HG03039 (cell line): ENCODE measurements around the gene COA8.
"Not testable (repeated sequence)": the region's sequence is repeated elsewhere in the genome, so short reads cannot be mapped to it uniquely, and the experiment has no call there.

Source experiments
- ATAC-seq: cut with Tn5 transposase; IDR thresholded peaks from one replicate; pipeline ENCODE4 v1.9.1; 2021; ENCODE audit warnings: mild to moderate bottlenecking, moderate library complexity; ENCODE audit not compliant: unreplicated experiment

Gene COA8

DNA sequence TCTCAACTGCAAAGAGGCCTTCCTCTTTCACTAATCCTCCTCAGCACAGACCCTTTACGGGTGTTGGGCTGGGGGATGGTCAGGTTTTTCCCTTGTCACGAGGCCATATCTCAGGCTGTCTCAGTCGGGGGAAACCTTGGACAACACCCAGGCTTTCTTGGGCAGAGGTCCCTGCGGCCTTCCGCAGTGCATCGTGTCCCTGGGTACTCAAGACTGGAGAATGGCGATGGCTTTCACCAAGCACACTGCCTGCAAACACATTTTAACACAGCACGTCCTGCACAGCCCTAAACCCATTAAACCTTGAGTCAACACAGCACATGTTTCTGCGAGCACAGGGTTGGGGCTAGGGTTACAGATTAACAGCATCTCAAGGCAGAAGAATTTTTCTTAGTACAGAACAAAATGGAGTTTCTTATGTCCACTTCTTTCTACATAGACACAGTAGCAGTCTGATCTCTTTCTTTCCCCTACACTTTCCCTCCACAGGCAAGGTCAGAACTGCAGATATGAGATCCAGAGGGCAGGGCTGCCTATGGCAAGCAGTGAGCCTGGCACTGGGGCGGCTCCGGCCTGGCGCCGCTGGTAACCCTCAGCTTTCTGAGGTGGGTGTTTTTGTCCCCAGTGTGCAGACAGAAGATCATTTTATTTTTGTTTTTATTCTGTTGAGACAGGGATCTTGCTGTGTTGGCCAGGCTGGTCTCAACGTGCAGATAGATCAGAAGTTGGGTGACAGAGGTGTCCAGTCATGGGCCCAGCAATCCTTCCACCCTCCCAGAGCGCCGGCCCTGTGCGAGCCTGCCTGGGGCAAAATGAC lies 37.1 kb upstream of the COA8 start:
- not testable (repeated sequence) for ATAC-seq

DNA sequence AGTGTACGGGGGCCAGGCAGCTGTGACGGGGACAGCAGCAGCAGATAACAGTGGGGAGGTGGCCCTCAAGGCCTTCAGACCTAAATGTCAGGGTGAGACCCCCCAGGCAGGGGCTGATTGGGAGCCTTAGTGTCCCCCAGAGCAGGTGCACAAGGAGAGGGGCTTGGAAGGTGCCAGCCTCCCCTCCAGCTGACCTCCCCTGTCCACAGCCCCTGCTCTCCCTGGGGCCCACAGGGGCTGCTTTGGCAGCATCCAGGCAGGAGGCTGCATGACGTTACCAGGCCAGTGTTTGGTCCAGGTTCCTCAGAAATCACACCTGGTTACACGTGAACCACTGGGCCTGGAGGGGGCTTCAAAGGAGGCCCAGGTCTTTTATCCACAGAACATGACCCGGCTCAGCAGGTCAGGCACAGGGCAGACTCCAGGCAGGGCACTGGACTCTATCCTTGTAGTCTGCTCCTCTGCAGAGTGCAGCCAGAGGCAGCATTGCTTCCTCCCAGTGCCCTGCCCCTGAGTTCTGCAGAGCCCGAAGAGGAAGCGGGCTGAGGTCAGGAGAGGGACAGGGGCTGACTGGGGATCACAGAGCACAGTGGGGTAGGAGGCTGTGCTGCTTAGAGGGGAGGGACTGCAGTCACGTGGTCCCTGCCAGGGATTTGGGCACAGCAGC lies 36.4 kb upstream of the COA8 start:
- ATAC-seq: no peak

GRCh38 chr14:103526914-103527248 lies 35.9 kb upstream of the COA8 start:
- no peak for ATAC-seq

DNA sequence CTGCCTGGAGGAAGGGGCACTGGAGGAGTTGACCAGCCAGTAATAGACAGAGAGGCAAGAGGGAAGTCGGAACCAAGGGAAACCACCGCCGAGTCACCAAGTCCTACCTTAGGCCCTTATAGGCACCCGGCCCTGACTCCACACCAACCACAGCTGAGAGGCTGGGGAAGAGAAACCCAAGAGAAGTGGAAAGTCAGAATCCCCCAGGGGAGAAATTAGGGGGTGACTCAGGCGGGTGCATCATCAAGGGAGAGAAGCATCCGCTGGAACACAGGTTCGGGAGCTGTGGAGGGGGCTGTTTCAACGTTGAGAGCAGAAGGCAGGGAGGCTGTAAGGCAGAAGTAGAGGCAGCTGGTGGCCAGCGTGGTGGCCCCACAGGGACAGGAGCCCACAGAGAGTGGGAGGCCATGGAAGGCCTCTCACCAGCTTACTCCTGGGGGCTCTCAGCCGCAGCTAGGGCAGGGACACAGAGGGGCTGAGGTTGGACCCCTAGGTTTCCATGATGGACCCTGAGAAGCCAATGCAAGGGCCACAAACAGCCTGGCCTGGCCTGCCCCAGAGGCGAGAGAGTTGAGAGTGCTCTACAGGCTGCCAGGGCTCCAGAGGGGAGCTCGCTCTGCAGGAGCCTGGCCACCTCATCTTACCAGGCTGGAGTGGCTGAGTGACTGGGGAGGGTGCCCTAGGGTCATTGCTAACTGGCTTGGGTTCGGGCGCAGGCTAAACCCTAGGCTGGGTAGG lies 35.2 kb upstream of the COA8 start:
- ATAC-seq: no peak

DNA sequence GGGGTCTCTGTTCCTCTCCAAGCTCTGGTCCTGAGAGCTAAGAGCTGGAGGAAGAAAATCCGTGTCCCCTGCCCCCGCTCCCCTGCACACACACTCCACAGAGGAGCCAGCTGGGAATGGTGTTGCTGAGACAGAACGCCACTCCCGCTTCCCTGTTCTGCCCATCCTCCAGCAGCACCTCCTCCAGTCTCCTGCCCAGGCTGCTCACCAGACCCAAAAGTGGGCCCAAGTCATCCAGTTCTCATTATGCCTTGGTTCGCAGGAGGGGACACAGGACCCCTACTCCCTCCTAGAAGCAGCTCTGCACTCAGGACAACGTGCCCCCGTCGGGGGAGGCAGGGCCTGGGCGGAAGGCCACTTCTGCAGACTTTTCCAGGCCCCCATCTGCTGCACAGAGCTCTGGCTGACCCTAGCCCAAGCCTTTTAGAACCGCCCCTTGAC lies 34.6 kb upstream of the COA8 start:
- no peak for ATAC-seq

DNA sequence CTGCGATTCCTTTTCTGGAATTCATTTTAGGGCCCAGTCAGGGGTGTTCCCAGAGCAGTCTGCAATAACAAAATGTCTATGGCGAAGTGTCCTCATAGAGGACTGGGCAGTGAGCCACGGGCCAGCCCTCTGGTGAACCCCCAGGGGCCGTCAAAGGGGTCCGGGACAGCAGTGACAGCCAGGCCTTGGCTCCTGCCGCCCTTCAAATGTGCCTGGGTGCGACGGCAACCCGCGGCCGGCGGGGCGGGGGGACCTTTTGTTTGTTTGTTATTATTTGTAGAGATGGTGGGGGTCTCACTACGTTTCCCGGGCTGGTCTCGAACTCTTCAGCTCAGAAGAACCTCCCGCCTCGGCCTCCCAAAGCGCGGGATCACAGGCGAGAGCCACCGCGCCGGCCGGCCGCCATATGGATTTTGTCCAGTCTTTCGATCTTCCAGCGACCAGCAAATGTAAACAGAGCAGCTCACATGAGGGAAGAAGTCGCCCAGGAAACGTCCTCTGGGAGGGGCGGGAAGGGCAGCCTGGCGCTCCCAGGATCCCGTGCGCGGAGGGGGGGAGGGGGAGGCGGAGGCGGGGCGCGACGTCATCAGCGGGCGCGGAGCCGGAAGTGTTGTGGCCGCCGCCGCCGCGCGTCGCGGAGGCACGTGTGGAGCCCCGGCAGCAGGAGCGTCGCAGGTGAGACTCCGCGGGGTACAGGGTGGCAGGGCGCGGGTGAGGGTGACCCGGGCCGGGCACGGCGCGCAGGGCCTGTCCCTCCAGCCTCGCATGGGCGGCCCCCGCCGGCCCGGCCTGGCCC lies 34.0 kb upstream of the COA8 start, which contains the start of gene TRMT61A:
TSS of gene TRMT61A (plus strand) at position 610 of the 796 bp plus-strand sequence. CDS start 783 bp downstream, outside the sequence.
- ATAC-seq: peak; percentile 40

GRCh38 chr14:103529383-103530365 lies 33.1 kb upstream of the COA8 start:
- ATAC-seq: peak; percentile 13

DNA sequence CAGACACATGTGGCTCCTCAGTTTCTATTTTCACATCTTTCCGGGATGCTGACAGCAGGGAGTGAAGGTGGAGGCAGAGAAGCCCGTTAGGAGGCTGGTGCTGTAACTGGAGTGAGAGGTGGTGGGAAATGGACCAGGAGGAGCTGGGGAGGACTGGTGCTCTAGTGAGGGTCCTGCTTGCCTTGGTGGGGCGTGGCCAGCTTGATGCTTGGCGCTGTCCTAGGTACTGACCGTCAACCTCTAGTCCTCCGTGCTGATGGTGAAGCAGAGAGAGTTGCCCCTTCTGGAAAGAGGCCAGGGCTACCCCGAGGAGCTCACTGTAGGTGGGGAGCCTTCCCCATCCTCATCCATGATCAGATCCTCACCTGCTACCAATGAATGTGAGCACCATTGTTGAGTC lies 32.4 kb upstream of the COA8 start:
- no peak for ATAC-seq

DNA sequence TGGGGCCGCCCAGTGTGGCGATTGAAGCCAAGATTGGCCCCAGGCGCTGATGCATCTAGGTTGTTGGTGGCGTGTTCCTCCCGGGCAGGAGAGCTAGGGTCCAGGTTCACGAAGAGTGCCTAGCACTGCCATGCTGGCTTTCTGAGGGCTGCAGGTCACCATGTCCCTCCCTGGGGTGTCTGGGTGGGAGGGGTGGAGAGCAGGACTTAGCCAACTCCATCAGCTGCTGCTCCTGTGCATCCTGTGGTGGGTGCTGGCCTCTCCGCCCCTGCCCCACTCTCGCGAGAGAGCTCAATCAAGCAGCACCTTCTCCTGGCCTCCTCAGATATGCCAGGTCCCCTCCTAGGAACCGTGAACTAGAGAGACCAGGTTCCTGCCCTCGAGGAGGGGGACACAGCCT lies 31.9 kb upstream of the COA8 start:
- no peak for ATAC-seq

DNA sequence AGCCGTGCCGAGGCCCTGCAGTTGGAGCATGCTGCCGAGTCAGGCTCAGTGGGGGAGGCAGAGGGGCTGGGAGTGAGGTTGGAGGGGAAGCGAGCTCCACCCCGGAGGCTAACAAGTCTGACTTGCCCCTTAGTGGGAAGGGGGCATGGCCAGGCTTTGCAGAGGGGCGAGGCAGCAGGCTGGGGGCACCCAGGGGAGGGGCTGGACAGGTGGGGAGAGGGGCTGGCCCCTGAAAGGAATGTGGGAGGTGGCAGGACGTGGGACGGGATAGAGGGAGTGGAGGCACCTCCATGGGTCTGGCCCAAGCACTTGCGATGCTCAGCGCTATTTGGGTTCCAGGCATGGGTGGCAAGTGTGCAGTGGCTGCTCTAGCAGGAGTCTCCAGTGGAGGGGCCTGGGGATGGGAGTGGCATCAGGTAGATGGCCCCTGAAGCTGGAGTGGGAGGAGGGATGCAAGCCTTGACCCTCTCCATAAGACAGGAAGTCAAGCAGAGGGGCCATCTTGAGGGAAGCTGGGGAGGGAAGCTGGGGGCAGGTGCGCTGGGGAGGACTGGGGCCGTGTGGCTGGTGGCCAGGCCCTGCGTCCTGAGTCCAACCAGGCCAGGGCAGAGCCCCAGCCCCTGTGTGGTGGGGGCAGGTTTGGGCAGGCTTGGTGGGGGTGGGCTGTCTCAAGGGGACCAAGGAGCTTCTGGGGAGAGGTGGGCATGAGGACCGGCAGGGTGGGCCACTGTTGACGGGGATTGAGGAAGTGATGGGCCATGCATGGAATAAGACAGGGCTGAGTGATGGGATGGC lies 31.1 kb upstream of the COA8 start:
- ATAC-seq: no peak

DNA sequence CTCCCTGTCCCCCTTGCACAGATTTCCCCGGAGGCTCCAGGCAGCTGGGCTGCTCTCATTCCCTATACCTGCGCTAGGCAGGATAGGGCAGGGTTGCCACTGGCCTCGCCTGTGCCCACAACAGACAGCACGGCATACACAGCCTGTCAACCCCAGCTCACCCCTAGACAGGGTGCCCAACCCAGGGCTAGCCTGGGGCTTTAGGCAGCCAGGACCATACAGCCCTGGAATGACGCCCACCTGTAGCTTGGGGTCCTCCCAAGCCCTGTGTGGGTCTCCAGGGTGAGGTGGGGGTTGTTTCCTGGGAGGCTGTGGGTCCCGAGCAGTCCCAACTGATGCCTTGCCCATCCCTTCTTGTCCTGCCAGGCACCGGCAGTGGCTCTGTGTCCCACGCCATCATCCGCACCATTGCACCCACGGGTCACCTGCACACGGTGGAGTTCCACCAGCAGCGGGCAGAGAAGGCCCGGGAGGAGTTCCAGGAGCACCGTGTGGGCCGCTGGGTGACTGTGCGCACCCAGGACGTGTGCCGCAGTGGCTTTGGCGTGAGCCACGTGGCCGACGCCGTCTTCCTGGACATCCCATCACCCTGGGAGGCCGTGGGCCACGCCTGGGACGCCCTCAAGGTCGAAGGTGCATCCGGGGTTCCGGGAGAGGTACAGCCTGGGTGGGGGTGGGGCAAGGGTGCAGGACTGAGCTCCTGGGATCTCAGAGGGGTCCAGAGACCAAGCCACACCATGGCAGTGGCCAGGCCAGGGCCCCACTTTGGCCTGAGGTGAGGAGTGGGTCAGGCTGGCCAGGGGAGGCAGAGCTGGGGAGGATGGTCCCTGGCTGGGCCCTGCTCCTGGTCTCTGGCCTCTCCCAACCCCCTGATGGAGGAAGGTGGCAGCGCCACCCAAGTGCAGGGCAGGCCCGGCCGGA lies 30.3 kb upstream of the COA8 start:
- no peak for ATAC-seq

- ATAC-seq: no peak
Measured at GRCh38 chr14:103533137-103533998, 29.4 kb upstream of the COA8 start.

- no peak for ATAC-seq
Measured at GRCh38 chr14:103533999-103534575, 28.7 kb upstream of the COA8 start.

- no peak for ATAC-seq
Measured at GRCh38 chr14:103534576-103535061, 28.1 kb upstream of the COA8 start.

DNA sequence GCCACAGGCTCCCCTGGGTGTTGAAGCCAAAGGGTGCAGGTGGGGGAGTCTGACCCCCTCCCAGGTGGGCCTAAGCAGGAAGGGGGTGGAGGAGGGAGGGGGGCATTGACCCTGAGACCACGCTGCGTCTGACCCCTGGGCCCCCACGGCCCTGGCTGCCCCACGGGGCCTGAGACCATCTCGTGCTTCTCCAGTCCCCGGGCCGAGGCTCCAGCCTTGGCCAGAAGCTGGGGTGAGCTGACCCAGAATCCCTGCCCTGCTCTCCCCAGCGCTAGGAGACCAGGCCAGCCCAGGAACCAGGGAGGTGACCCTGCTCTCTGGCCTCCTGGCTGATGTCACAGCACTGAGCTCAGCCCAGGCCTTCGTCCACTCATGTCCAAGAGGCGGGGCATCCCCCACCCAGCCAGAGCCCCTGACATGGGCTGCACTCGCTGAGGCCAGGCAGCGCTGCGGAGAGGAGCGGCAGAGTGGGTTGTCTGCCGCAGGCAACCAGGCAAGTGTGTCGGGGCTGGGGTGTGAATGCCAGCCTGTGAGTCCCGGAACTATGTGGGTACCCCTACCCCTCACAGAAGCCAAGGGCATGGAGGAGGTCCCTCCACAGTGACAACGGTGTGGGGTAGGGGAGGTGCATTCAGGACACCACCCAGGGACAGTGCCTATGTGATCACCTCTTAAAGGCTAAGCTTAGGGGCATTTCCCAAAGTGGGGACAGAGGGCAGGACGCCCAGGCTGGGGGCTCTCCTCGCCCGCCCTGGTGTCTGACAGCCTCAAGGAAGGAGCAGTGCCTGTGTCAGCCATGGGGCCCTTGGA lies 27.5 kb upstream of the COA8 start:
- no peak for ATAC-seq
